Mucosa of stomach (tissue), 1 donor: ENCODE results near the gene ERGIC2.

Experiments used
- H3K27me3 ChIP-seq: one replicate; pipeline ENCODE4 v1.7.0; 2013; ENCODE audit warnings: mild to moderate bottlenecking, low read length; ENCODE audit not compliant: control insufficient read depth, insufficient read depth
- H3K36me3 ChIP-seq: one replicate; pipeline ENCODE4 v1.7.0; 2013; ENCODE audit warnings: low read length; ENCODE audit not compliant: control insufficient read depth, insufficient read depth
- H3K4me1 ChIP-seq: one replicate; pipeline ENCODE4 v1.7.0; 2013; ENCODE audit warnings: mild to moderate bottlenecking, low read length; ENCODE audit not compliant: control insufficient read depth, insufficient read depth
- H3K4me3 ChIP-seq: one replicate; pipeline ENCODE4 v1.7.0; 2013; ENCODE audit warnings: low read length
- H3K9ac ChIP-seq: one replicate; pipeline ENCODE4 v1.7.0; 2013; ENCODE audit warnings: mild to moderate bottlenecking, low read length, moderate library complexity
- H3K9me3 ChIP-seq: one replicate; pipeline ENCODE4 v1.7.0; 2013; ENCODE audit warnings: mild to moderate bottlenecking, low read length, moderate library complexity; ENCODE audit not compliant: control insufficient read depth
- donor health status: Pancreatic carcinoma.

Gene ERGIC2

DNA sequence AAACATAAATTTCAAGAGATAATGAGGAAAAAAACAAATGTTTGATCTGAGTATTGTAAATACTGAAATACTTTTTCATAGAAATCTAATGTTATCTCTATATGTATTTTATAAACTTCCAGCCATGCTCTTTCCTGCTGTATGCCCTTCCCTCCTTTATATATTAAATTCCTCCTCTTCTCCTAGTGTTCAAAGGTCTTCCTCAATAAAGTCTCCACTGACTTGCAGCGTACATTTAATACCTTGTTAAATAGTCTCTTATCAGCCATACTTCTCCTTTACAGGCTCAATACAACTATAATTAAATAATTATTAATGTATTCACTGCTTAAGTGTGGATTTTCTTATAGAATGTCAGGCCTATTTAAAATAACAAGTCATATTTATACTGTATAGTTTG, 26.0 kb downstream of the ERGIC2 start:
- no peak overlapping the region for H3K9ac ChIP-seq
- H3K9me3 ChIP-seq = no peaks in the 10 kb centered on the region
- no peaks in the 10 kb centered on the region for H3K36me3 ChIP-seq
- no peaks in the 10 kb centered on the region for H3K27me3 ChIP-seq
- H3K4me3 ChIP-seq = no peak overlapping the region
- no peaks in the 10 kb centered on the region for H3K4me1 ChIP-seq

DNA sequence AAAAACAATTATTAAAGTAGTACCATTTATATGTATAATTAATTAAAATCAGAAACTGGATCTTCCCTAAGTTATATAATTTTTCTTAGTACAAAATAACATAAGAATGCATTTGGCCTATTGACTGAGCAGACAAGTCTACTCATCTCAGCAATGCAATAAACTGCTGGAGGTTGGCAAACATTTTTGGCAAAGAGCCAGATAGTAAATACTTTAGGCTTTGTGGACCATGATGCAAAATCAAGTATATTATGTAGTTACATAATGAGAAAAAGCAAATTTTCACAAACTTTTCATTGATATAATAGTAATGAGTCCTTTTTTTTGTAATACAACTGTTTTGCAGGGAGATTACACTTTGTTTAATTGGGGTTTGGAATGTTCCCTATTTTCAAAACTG, 30.9 kb downstream of the ERGIC2 start:
- H3K4me3 ChIP-seq = no peak overlapping the region
- no peak overlapping the region for H3K9ac ChIP-seq
- no peaks in the 10 kb centered on the region for H3K27me3 ChIP-seq
- H3K4me1 ChIP-seq = no peaks in the 10 kb centered on the region
- H3K9me3 ChIP-seq = no peaks in the 10 kb centered on the region
- no peaks in the 10 kb centered on the region for H3K36me3 ChIP-seq

DNA sequence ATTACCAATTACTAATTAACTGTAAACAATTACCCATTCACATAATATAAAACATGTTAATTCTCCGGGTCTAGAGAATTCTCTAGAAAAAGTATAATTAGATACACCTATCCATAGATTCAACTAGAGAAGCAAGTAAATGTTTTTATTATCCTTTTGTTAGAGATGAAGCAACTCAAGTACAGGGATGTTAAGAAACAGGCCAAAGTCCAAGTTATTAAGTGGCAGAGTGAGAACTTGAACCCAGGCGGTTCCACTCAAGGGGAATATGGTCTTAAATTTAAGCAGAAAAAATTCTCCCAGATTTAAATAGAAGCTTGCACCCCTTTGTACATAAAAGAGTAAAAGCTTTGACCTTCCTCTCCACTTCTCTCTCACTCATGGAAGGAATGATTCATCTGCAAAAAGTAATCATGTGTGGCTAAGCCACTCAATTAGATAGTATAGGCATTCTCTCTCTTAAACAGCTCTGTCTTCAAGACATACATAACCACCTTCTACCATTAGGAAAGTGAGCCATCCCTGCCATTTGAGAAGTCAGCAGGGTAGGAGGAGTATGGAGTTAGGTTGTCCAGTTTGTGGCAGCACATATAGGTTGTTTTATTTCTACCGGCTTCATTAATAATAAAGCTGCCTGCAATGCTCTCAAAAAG, 34.1 kb downstream of the ERGIC2 start:
- no peaks in the 10 kb centered on the region for H3K9me3 ChIP-seq
- H3K4me3 ChIP-seq = no peak overlapping the region
- no peak overlapping the region for H3K9ac ChIP-seq
- no peaks in the 10 kb centered on the region for H3K36me3 ChIP-seq
- H3K4me1 ChIP-seq = no peaks in the 10 kb centered on the region
- no peaks in the 10 kb centered on the region for H3K27me3 ChIP-seq

DNA sequence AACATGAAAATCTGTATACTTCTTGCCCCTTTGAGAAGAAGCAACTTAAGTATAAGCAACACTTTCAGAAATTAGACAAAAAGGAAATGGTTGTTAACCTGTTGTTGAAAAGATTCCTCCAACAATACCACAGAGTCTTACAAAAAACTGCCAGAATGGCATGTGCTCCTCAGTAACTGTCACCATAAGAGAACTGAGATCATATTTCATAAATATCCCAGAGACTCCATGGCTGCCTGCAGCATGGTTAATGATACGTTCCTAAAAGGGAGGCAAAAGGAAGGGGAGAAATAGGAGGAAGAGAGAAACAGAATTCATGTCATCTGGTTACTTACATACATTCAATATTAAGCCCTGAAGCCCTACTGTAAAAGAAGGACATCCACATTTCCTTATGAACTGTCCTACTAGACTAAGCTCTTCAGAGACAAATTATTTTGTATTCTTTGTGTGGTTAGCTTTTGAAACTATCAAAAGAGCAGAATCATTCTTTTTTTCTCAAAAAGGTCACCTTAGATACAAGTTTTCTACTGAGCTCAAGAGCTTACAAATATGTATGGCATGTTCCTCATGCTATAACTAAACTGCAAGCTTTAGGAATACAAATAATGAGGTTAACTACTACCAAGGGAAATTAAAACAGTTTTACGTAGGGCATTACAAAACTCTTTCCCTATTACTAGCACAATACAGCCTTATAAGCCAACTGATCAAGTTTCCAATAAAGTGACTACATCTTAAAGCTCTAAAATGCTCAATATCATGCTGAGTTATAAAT, 37.8 kb downstream of the ERGIC2 start:
- Histone ChIP-seq H3K36me3 (no peaks in the 10 kb centered on the region), H3K4me1 (no peaks in the 10 kb centered on the region), H3K27me3 (no peaks in the 10 kb centered on the region), H3K4me3 (no peak overlapping the region), H3K9me3 (no peaks in the 10 kb centered on the region), H3K9ac (no peak overlapping the region)

DNA sequence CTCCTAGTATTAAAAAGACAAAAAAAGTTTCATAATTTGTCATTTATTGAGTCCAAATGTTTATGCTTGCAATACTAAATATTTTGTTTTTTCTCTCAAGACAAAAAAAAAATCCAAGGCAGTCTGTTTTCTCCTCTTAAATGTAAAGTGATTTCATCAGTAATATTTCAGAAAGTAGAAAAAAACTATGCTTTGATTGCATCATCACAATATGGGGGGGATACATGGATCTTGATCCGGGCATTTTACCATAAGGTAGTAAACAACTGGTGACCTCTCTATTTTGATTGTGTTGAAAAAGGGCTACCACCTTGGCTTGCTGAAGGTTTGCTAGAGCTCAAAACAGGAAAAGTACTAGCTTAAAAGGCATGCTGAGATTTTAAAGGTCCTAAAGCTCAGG, 43.6 kb downstream of the ERGIC2 start:
- H3K4me3 ChIP-seq = no peak overlapping the region
- H3K4me1 ChIP-seq = no peaks in the 10 kb centered on the region
- H3K9ac ChIP-seq = no peak overlapping the region
- H3K27me3 ChIP-seq = no peaks in the 10 kb centered on the region
- no peaks in the 10 kb centered on the region for H3K36me3 ChIP-seq
- no peaks in the 10 kb centered on the region for H3K9me3 ChIP-seq

DNA sequence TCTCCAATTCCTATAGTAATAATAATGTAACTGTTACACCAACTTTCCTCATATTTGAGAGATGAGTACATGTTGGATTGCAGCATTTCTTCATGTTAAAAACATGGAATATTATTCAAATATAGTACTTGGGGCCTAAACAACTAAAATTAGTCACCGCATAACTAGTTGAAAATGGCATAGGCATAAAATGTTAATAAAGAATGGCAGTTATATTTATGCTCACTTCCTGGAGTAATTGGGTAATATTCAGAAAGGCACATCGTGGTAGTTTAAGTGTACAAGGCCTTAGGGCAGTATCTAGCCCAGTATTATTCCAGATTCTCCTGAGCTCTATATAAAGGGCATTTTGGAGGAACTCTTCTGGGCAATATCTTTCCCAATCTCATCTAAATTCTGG, 46.0 kb downstream of the ERGIC2 start:
- H3K9ac ChIP-seq = no peak overlapping the region
- H3K36me3 ChIP-seq = no peaks in the 10 kb centered on the region
- no peaks in the 10 kb centered on the region for H3K27me3 ChIP-seq
- H3K9me3 ChIP-seq = no peaks in the 10 kb centered on the region
- no peak overlapping the region for H3K4me3 ChIP-seq
- no peaks in the 10 kb centered on the region for H3K4me1 ChIP-seq

DNA sequence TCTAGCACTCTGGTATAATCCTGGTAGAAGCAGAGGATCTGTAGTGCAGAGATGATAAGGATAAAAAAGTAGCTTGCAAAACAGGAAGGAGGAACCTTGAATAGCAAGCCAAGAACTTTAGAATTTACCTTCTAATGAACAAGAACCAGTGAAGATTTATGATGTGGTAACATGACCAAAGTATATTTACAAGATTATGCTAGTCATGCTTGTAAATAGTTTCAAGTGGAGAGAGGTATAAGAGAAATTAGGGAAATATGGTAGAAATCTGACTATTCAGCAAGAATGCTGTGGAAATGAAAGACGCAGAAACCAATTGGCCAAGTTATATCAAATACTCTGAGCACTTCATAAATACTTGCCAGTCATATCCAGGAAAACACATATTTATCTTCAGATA, 47.8 kb downstream of the ERGIC2 start:
- H3K27me3 ChIP-seq = no peaks in the 10 kb centered on the region
- no peak overlapping the region for H3K9ac ChIP-seq
- H3K4me1 ChIP-seq = no peaks in the 10 kb centered on the region
- no peak overlapping the region for H3K4me3 ChIP-seq
- no peaks in the 10 kb centered on the region for H3K36me3 ChIP-seq
- no peaks in the 10 kb centered on the region for H3K9me3 ChIP-seq

DNA sequence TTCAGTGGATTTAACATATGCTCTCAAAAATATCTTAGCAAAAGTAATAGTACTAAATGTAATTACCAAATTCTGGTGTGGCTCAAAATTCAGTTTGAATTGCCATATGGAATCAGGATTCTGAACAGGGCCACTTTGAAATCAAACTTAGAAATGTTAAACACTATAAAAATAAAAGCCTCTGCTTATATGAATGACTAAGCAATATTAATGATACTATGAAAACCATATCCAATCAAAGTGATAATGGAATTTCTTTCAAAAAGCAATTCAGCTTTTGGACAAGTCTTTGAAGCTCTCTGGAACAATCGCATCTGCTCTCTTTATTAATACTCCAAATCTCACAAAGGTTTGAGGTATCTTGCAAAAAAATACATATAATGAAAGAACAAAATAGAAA, 51.6 kb downstream of the ERGIC2 start:
- Histone ChIP-seq H3K4me1 (no peaks in the 10 kb centered on the region), H3K27me3 (no peaks in the 10 kb centered on the region), H3K9me3 (no peaks in the 10 kb centered on the region), H3K9ac (no peak overlapping the region), H3K36me3 (no peaks in the 10 kb centered on the region), H3K4me3 (no peak overlapping the region)

DNA sequence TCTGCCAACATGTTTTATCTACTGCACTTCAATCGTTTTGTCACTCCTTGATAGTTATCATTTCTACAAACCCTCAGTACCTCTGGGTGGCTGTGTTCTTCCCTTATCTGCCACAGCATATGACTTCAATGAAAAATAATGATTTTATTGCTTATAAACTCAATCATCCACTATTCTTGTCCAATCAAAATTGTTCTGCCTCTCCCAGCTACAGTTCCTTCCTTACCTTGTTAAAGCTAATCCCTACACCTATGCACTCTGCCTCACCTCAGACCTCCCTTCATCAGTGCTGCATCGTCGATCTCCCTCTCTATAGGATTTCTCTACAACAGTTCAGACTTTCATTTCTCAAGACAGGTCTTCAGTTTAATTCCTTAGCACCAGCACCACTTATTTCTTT, 58.8 kb downstream of the ERGIC2 start:
- Histone ChIP-seq H3K9ac (no peak overlapping the region), H3K4me3 (no peak overlapping the region), H3K9me3 (no peaks in the 10 kb centered on the region), H3K36me3 (no peaks in the 10 kb centered on the region), H3K4me1 (no peaks in the 10 kb centered on the region), H3K27me3 (no peaks in the 10 kb centered on the region)

DNA sequence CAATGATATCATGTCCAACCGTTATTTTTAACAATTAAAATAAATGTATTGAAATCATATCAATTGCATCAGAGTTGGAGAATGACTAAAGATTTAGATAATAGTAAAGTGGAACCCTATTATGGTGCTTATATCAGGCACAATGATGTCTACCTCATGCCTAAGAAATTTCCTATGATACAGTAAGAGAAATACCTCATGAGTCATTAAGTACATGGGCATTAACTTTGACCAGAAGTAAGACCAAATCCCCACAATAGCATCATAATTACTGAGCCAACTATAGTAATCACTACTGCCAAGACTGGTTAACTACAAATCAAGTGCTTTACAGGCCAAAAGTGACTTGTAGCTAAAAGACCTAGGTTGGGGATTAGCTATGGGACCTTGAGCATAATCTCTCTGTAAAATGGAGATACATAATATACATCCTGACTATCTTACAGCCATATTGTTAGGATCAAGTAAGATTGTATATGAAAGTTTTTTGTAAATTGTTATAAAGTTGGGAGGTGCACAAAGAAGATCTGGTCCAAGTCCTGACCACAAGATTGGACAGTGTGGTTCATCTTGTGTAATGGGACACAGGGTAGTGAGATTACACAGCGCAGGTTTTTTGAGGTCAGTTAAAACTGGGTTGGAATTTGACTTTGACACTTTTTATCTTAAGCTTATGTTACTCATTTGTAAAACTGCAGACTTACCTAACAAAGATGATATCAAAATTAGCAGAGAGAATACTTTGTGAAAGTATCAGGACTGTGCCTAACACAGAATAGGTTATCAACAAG, 60.5 kb downstream of the ERGIC2 start:
- no peak overlapping the region for H3K4me3 ChIP-seq
- H3K4me1 ChIP-seq = no peaks in the 10 kb centered on the region
- H3K9ac ChIP-seq = no peak overlapping the region
- H3K9me3 ChIP-seq = no peaks in the 10 kb centered on the region
- no peaks in the 10 kb centered on the region for H3K36me3 ChIP-seq
- H3K27me3 ChIP-seq = no peaks in the 10 kb centered on the region

DNA sequence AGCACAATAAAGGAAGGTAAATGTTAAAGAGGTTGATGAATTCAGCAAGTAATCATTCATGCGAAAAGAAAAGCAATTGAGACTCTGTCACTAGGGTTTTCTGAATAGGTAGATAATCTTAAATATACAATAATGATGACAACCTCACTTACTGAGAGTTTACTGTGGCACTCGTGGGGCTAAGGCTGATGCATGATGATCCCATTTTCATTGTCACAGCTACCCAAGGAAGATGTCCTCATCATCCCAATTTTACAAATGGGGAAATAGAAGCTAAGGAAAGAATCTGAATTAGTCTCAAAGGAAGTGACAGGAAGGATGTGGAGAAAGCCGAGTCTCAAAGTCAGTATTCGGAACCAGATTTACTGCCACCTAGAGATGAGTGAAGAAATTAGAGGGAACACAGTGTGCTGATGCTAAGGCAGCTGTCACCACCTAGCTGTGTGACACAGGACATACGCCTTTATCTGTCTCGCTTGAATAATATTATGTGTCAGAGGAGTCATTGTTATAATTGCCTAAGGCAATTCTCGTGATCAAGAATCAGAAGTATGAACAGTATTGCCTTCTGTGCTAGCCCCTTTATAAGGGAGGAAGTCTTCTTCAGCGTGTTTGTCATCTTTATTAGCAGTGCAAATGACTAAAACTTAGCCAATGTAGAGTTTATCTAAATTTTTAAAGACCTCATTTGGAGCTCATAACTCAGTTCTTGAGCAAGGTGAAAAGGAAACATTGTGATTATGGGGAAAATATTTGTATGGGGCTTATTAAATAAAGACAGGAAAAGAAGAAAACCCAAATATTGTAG, 63.2 kb downstream of the ERGIC2 start:
- H3K4me3 ChIP-seq = no peak overlapping the region
- H3K36me3 ChIP-seq = no peaks in the 10 kb centered on the region
- no peaks in the 10 kb centered on the region for H3K4me1 ChIP-seq
- H3K9ac ChIP-seq = no peak overlapping the region
- H3K9me3 ChIP-seq = no peaks in the 10 kb centered on the region
- H3K27me3 ChIP-seq = no peaks in the 10 kb centered on the region
